Stimulated activated CD4-positive, alpha-beta T cell treated with anti-CD3 and anti-CD28 coated beads, Interleukin-12 subunit alpha, Interleukin-12 subunit beta, amount 100 ng/mL, for 48 hours (primary cell): ENCODE measurements around the gene BCKDHB.

Source experiments
- DNase-seq, 3 donors: peaks; one replicate each; pipeline ENCODE4 v3.0.0-alpha.2; 2020; ENCODE audit warnings: low read depth in 2 of 3, low spot score in 1 of 3

BCKDHB gene

GRCh38 chr6:80148220-80148619 is 41.7 kb downstream of the BCKDHB start:
- DNase-seq, result no peak

- no peak for DNase-seq
These were observed 45.2 kb downstream of the BCKDHB start for GRCh38 chr6:80151635-80152034.

- no peak for DNase-seq
These were observed 47.7 kb downstream of the BCKDHB start for GRCh38 chr6:80154160-80154559.

GRCh38 chr6:80156221-80156620 is 49.8 kb downstream of the BCKDHB start:
- no peak for DNase-seq

GRCh38 chr6:80158478-80158989 is 52.1 kb downstream of the BCKDHB start:
- no peak for DNase-seq

DNA sequence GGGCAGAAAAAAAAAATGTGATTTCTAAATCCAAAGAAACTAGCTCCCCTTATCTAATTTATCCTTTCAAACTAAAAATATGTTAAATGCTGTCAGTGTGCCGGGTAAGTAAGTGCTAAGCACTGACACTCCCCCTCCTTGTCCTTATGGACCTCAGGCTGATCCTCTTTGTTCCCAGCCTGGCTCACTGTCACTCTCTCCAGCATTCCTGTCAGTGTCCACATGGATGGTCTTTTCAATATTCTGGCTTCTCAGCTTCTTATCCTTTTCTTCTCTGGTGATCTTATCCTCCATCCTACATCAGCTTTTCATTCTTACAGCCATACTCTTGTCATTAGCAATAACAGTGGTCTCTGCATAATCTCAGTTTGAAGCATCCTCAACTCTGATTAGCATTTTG is 55.0 kb downstream of the BCKDHB start:
- DNase-seq, result no peak

GRCh38 chr6:80163754-80164187 is 57.3 kb downstream of the BCKDHB start:
- no peak for DNase-seq

DNA sequence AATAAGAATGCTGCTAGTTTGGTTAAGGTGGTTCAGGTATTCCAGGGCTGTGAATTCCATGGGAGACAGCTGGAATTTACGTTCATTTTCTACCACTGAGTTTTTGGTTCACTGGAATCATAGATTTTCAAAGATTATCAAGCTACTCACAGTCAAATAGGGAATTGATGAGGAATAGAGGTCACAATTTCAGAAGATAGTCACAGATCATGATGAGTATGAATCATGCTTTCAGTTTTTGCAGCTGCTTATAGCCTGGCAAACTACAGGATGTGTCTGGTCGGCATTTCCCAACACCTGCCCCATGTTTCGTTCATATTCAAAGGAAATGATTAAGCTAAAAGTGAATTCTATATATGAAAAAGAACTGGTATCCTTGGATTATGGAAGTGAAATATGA is 58.7 kb downstream of the BCKDHB start:
- DNase-seq, result peak; percentile 17 to 28 (median 20)

DNA sequence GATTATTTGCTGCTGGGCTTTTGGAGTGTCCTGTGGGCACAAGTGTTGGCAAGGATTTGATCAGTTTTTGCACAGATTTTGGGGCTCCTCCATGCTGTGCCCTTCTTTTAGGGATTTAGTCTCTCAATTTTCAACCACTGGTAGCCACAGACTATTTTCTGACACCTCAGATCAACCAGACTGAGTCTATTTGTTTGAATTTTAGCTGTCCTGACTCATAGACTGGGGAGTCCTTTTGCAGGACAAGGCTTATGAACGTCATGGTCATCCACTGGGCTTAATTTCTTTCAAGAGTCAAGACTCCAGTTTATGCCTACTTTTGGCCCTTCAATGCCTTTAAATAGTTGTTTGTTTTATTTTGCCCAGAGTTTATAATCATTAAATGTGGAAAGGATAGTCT is 59.3 kb downstream of the BCKDHB start:
- no peak for DNase-seq

GRCh38 chr6:80170433-80170832 is 64.0 kb downstream of the BCKDHB start:
- no peak for DNase-seq

GRCh38 chr6:80173411-80173810 is 66.9 kb downstream of the BCKDHB start:
- DNase-seq, result no peak

- DNase-seq, result no peak
These were observed 68.6 kb downstream of the BCKDHB start for GRCh38 chr6:80174900-80175572.

DNA sequence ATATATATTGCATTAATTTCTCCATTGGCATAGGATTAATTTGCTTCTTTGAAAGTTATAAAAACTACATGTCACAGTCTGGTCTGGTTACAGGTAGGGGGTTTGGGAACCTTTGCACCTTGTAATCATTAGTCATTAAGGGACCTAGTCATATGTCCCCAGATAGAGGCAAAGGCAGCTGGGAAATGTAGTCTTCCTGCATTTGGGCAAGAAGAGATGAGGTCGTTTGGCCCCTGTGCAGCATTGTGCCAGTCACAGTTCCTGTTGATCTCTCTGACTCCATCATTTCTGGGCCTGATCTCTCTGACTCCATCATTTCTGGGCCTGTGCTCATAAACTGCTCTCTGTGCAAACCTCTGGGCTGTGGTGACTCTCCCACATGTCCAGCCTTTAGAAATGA is 73.2 kb downstream of the BCKDHB start:
- no peak for DNase-seq

- DNase-seq, result no peak
These were observed 75.0 kb downstream of the BCKDHB start for GRCh38 chr6:80181352-80182081.

DNA sequence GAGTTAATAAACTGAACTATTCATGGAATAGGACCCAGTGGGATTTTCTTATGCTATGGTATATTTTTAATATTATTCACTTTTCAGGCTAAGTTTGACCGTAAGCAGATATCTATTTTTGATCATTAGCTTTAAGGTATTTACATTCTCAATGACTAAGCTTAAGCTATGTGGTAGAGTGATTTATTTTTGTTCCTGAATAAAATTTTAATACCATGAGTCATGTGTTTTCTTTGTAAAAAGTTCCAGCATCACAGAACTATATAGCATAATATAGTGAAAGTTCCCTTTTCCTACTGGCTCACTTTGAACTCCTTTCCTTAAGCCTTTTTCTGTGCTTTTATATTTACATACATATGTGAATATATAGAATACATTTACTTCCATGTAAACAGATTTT is 75.8 kb downstream of the BCKDHB start:
- DNase-seq, result no peak

DNA sequence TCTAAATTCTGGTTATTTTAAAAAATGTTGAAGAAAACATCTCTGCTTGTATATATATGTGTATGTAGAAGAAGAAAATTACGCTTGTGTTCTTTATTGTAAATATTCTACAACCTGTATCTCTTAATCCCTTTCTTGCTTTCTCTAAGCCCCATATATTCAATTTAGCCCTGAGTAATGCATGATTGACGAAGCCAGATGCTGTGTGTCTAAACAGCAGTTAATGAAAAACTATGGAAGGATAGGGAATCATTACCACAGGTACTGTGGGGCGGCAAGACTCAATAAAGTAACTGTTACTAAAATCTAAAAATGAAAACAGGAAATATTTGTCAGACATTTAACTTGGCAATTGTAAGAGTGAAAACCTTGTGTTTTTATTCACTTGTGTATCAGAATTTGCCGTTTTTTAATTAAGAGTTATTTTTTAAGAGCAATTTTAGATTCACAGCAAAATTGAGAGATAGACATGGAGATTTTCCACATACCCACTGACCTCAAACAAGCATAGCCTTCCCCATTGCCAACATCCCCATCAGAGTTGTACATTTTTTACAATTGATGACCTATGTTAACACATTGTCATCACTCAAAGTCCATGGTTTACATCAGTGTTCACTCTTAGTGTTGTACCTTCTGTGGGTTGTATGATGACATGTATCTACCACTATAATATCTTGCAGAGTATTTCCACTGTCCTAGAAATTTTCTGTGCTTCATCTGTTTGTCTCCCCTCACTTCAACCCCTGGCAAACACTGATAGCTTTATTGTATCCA is 76.7 kb downstream of the BCKDHB start:
- no peak for DNase-seq

- DNase-seq, result no peak
These were observed 79.0 kb downstream of the BCKDHB start for GRCh38 chr6:80185492-80185891.

DNA sequence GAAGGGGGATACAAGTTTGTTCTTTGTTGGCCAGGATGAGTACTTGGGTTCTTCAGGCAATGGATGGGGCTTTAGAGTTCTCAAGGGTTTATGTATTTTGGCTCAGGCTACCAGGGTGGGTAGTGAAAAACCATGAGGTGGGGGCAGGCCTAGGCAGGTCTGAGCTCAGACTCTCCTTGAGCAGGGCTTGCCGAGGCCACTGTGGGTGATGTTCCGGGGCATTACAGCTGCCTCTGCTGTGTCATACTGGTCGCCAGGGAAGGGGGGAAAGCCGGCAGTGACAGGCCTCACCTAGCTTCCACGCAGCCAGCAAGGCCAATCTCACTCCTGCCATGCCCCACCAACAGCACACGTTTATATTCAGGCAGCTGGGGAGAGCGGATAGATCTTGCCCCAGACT is 79.6 kb downstream of the BCKDHB start:
- DNase-seq, result no peak

GRCh38 chr6:80196906-80197305 is 90.4 kb downstream of the BCKDHB start:
- DNase-seq, result no peak

- DNase-seq, result no peak
These were observed 91.0 kb downstream of the BCKDHB start for GRCh38 chr6:80197474-80197873.

GRCh38 chr6:80197986-80198385 is 91.5 kb downstream of the BCKDHB start:
- DNase-seq, result no peak

DNA sequence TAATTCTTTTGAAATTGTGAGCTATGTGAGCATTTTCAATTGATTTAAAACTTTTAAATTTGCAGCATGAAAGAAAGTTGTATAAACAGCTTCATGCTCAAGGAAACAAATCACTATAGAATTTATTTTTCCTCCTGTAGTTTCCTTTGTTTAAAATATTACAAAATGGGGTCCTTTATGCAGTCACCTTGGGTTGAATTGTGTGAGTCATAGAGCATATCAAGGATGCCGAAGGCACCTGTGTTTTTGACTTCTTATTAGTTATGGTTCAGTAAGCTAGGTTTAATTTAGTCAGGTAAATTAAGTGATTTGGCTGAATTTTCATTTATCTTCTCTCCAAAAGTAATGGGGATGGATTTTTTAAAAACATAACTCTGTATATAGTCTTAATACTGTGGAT is 96.8 kb downstream of the BCKDHB start:
- DNase-seq, result no peak
